ENCODE data around the gene VPS11. TPM values are rescaled to one million over a fixed set of nuclear protein-coding genes. Genes with fewer than 3 reads are reported as not detected.

VPS11 gene
- total RNA-seq, 1 donor from 2014 or later = 22.0 TPM

- intact Hi-C loops (cut with micrococcal nuclease) = no loop called here
- H3K36me3 ChIP-seq = peaks cover 43% of the 10 kb centered on the region
- no peaks in the 10 kb centered on the region for H3K27me3 ChIP-seq (ENCODE audit: low read depth)
- H3K4me3 ChIP-seq = peak overlapping the region; percentile 2
- peak overlapping the region; percentile 18 for H3K27ac ChIP-seq (replicated peaks)
- DNase-seq = no peak
- peaks cover 10% of the 10 kb centered on the region for H3K4me1 ChIP-seq
- H3K9me3 ChIP-seq (replicated peaks) = no peaks in the 10 kb centered on the region
- TF ChIP-seq CTCF (IDR thresholded peaks at IDR 0.05; ENCODE audit: borderline replicate concordance) = no peak
Measured at GRCh38 chr11:119116601-119117000, 49.0 kb downstream of the VPS11 start.

- Histone ChIP-seq H3K4me1 (peaks cover 15% of the 10 kb centered on the region), H3K9me3 (replicated peaks) (no peaks in the 10 kb centered on the region), H3K27ac (replicated peaks) (no peak overlapping the region), H3K4me3 (no peak overlapping the region), H3K27me3 (ENCODE audit: low read depth) (no peaks in the 10 kb centered on the region), H3K36me3 (peaks cover 38% of the 10 kb centered on the region)
- intact Hi-C loops (cut with micrococcal nuclease) = no loop called here
- DNase-seq = no peak
- TF ChIP-seq CTCF (IDR thresholded peaks at IDR 0.05; ENCODE audit: borderline replicate concordance) = no peak
Measured at GRCh38 chr11:119117004-119117706, 49.5 kb downstream of the VPS11 start.

- TF ChIP-seq CTCF (IDR thresholded peaks at IDR 0.05; ENCODE audit: borderline replicate concordance) = no peak
- Histone ChIP-seq H3K36me3 (peaks cover 27% of the 10 kb centered on the region), H3K9me3 (replicated peaks) (no peaks in the 10 kb centered on the region), H3K27me3 (ENCODE audit: low read depth) (no peaks in the 10 kb centered on the region), H3K4me3 (no peak overlapping the region), H3K27ac (replicated peaks) (no peak overlapping the region), H3K4me1 (peaks cover 26% of the 10 kb centered on the region)
- intact Hi-C loops (cut with micrococcal nuclease) = no loop called here
- DNase-seq = no peak
Measured at GRCh38 chr11:119118227-119118626, 50.6 kb downstream of the VPS11 start.

GRCh38 chr11:119118946-119119345 lies 51.3 kb downstream of the VPS11 start:
- Histone ChIP-seq H3K27ac (replicated peaks) (no peak overlapping the region), H3K4me1 (peaks cover 27% of the 10 kb centered on the region), H3K9me3 (replicated peaks) (no peaks in the 10 kb centered on the region), H3K4me3 (no peak overlapping the region), H3K27me3 (ENCODE audit: low read depth) (no peaks in the 10 kb centered on the region), H3K36me3 (peaks cover 27% of the 10 kb centered on the region)
- no peak for TF ChIP-seq CTCF (IDR thresholded peaks at IDR 0.05; ENCODE audit: borderline replicate concordance)
- DNase-seq = no peak
- intact Hi-C loops (cut with micrococcal nuclease) = no loop called here

- H3K9me3 ChIP-seq (replicated peaks) = no peaks in the 10 kb centered on the region
- no peak for TF ChIP-seq CTCF (IDR thresholded peaks at IDR 0.05; ENCODE audit: borderline replicate concordance)
- peak overlapping the region; percentile 80 for H3K27ac ChIP-seq (replicated peaks)
- H3K4me3 ChIP-seq = peak overlapping the region; percentile 87
- H3K4me1 ChIP-seq = peaks cover 29% of the 10 kb centered on the region
- no peaks in the 10 kb centered on the region for H3K27me3 ChIP-seq (ENCODE audit: low read depth)
- intact Hi-C loops (cut with micrococcal nuclease) = no loop called here
- no peak for DNase-seq
- H3K36me3 ChIP-seq = peaks cover 33% of the 10 kb centered on the region
Measured at GRCh38 chr11:119120639-119121007, 53.0 kb downstream of the VPS11 start.
